ENCODE data around the gene PAGR1. TPM values are rescaled to one million over a fixed set of nuclear protein-coding genes. Genes with fewer than 3 reads are reported as not detected.

PAGR1 gene
- total and polyA plus RNA-seq, 2 of the 8 experiments (the other 6 are each of a cell fraction or from before 2014, with no cell fraction given) = 35.4 to 56.4 TPM

GRCh38 chr16:29860218-29860617, 44.3 kb downstream of the PAGR1 start (continued):
- TF ChIP-seq CHD7 (IDR thresholded peaks at IDR 0.05; ENCODE audit: insufficient replicate concordance, low read length) = no peak
- no peak for TF ChIP-seq E2F6 (IDR thresholded peaks at IDR 0.05)
- no peak for TF ChIP-seq ATF3 (IDR thresholded peaks at IDR 0.05; ENCODE audit: insufficient read depth, low read depth, low read length)
- TF ChIP-seq RXRA (IDR thresholded peaks at IDR 0.05; ENCODE audit: insufficient read depth, low read depth, low read length) = no peak
- no peak for TF ChIP-seq CBX5 (IDR thresholded peaks at IDR 0.05; ENCODE audit: low read depth, low read length)
